Suprapubic skin (tissue), 4 donors: ENCODE results near the gene MZB1. TPM values are rescaled to one million over a fixed set of nuclear protein-coding genes. Genes with fewer than 3 reads are reported as not detected.

Experiments
- DNase-seq, 2 donors: peaks; one replicate each; pipeline ENCODE4 v3.0.0-alpha.2; 2019; ENCODE audit warnings: low spot score in 2 of 2
- H3K27ac ChIP-seq: fragments of 200-600 bp; sonication (generic); one replicate; pipeline ENCODE4 v1.5.1; 2019
- H3K27me3 ChIP-seq: fragments of 200-600 bp; sonication (generic); one replicate; pipeline ENCODE4 v1.5.1; 2019
- H3K36me3 ChIP-seq: fragments of 200-600 bp; sonication (generic); one replicate; pipeline ENCODE4 v1.5.1; 2019
- H3K4me1 ChIP-seq: fragments of 200-600 bp; sonication (generic); one replicate; pipeline ENCODE4 v1.5.1; 2019
- H3K4me3 ChIP-seq: fragments of 200-600 bp; sonication (generic); one replicate; pipeline ENCODE4 v1.5.1; 2019; ENCODE audit warnings: mild to moderate bottlenecking
- H3K9me3 ChIP-seq: fragments of 200-600 bp; sonication (generic); one replicate; pipeline ENCODE4 v1.5.1; 2019
- CTCF ChIP-seq, 2 donors: fragments of 200-600 bp in 1 of 2; fragments of 450-650 bp in 1 of 2; sonication (generic) in 1 of 2; IDR thresholded peaks; one replicate each; pipeline ENCODE4 v1.5.1; 2016 to 2019; ENCODE audit warnings: antibody characterized with exemption in 2 of 2, mild to moderate bottlenecking in 1 of 2, moderate library complexity in 1 of 2
- EP300 ChIP-seq: sonication (generic); formaldehyde crosslinking; IDR thresholded peaks from one replicate; pipeline ENCODE4 v1.6.1; 2017; ENCODE audit warnings: antibody characterized with exemption
- POLR2A ChIP-seq, 2 donors: fragments of 450-650 bp; IDR thresholded peaks; one replicate each; pipeline ENCODE4 v1.6.1; 2017; ENCODE audit warnings: antibody characterized with exemption in 2 of 2, mild to moderate bottlenecking in 2 of 2, moderate library complexity in 2 of 2
- POLR2AphosphoS5 ChIP-seq, 3 donors: sonication (generic); formaldehyde crosslinking; IDR thresholded peaks; one replicate each; pipeline ENCODE4 v1.6.1; 2017; ENCODE audit warnings: antibody characterized with exemption in 3 of 3
- whole genome bisulfite sequencing: methylation state at CpG from one replicate; pipeline ENCODE4 v1.1.5; 2018; 5-methylcytosine and 5-hydroxymethylcytosine counted together
- total RNA-seq, 4 donors: library from RNA; depleted of rRNA; stranded (reverse); fragments of >200 nt; gene quantifications; one replicate each; pipeline ENCODE4 v1.1.0, GENCODE V29; 2016

Gene MZB1
- total RNA-seq, 4 donors from 2014 or later, result not detected

- Histone ChIP-seq H3K4me3 (no peak overlapping the region), H3K27me3 (no peaks in the 10 kb centered on the region), H3K4me1 (peaks cover 34% of the 10 kb centered on the region), H3K27ac (peak overlapping the region; percentile 62), H3K9me3 (no peaks in the 10 kb centered on the region), H3K36me3 (peaks cover 10% of the 10 kb centered on the region)
- peak in 2 of 3 donors; percentile 40 to 55 for TF ChIP-seq POLR2AphosphoS5 (IDR thresholded peaks at IDR 0.05)
- no peak for TF ChIP-seq CTCF (IDR thresholded peaks at IDR 0.05)
- 46% methylated on average over 5 of the region's 8 CpGs for WGBS
- no peak for DNase-seq
Observed at GRCh38 chr5:139415221-139415861, 25.6 kb upstream of the MZB1 start.

- H3K9me3 ChIP-seq, result no peaks in the 10 kb centered on the region
- 66% methylated on average over 9 of the region's 9 CpGs for WGBS
- H3K4me1 ChIP-seq, result peaks cover 38% of the 10 kb centered on the region
- no peak for DNase-seq
- peak overlapping the region; percentile 28 for H3K27ac ChIP-seq
- H3K36me3 ChIP-seq, result peaks cover 6% of the 10 kb centered on the region
- TF ChIP-seq POLR2A (IDR thresholded peaks at IDR 0.05), result no peak
- no peak for TF ChIP-seq POLR2AphosphoS5 (IDR thresholded peaks at IDR 0.05)
- TF ChIP-seq EP300, result no peak
- TF ChIP-seq CTCF (IDR thresholded peaks at IDR 0.05), result no peak
- H3K27me3 ChIP-seq, result no peaks in the 10 kb centered on the region
- H3K4me3 ChIP-seq, result no peak overlapping the region
Observed at GRCh38 chr5:139414581-139415130, 24.9 kb upstream of the MZB1 start.

GRCh38 chr5:139413963-139414362 lies 24.2 kb upstream of the MZB1 start:
- TF ChIP-seq CTCF (IDR thresholded peaks at IDR 0.05) (no peak), POLR2AphosphoS5 (IDR thresholded peaks at IDR 0.05) (no peak), POLR2A (IDR thresholded peaks at IDR 0.05) (no peak), EP300 (no peak)
- Histone ChIP-seq H3K9me3 (no peaks in the 10 kb centered on the region), H3K27ac (peak overlapping the region; percentile 28), H3K36me3 (no peaks in the 10 kb centered on the region), H3K4me3 (no peak overlapping the region), H3K4me1 (peaks cover 40% of the 10 kb centered on the region), H3K27me3 (no peaks in the 10 kb centered on the region)
- WGBS, result 69% methylated on average over 6 of the region's 6 CpGs
- DNase-seq, result no peak

- H3K4me1 ChIP-seq, result peaks cover 40% of the 10 kb centered on the region
- no peak for TF ChIP-seq POLR2AphosphoS5 (IDR thresholded peaks at IDR 0.05)
- TF ChIP-seq CTCF (IDR thresholded peaks at IDR 0.05), result no peak
- TF ChIP-seq POLR2A (IDR thresholded peaks at IDR 0.05), result no peak
- TF ChIP-seq EP300, result no peak
- no peaks in the 10 kb centered on the region for H3K9me3 ChIP-seq
- no peaks in the 10 kb centered on the region for H3K27me3 ChIP-seq
- no peak overlapping the region for H3K4me3 ChIP-seq
- no peaks in the 10 kb centered on the region for H3K36me3 ChIP-seq
- DNase-seq, result no peak
- 95% methylated on average over 6 of the region's 6 CpGs for WGBS
- no peak overlapping the region for H3K27ac ChIP-seq
Observed at GRCh38 chr5:139413153-139413552, 23.4 kb upstream of the MZB1 start.

GRCh38 chr5:139410993-139411828 lies 21.5 kb upstream of the MZB1 start:
- no peak for TF ChIP-seq POLR2AphosphoS5 (IDR thresholded peaks at IDR 0.05)
- no peak for TF ChIP-seq EP300
- no peak for TF ChIP-seq CTCF (IDR thresholded peaks at IDR 0.05)
- TF ChIP-seq POLR2A (IDR thresholded peaks at IDR 0.05), result no peak
- Histone ChIP-seq H3K27ac (peak overlapping the region; percentile 28), H3K27me3 (no peaks in the 10 kb centered on the region), H3K9me3 (no peaks in the 10 kb centered on the region), H3K36me3 (no peaks in the 10 kb centered on the region), H3K4me1 (peaks cover 36% of the 10 kb centered on the region), H3K4me3 (no peak overlapping the region)
- DNase-seq, result no peak
- WGBS, result 68% methylated on average over 17 of the region's 17 CpGs
